Glomerular visceral epithelial cell (primary cell): ENCODE measurements around the gene ZC3H11A.
"Not testable (repeated sequence)": the region's sequence is repeated elsewhere in the genome, so short reads cannot be mapped to it uniquely, and the experiment has no call there.

Source experiments
- DNase-seq: peaks from one replicate; pipeline ENCODE4 v3.0.0-alpha.2; 2016; ENCODE audit errors: extremely low spot score

ZC3H11A gene

DNA sequence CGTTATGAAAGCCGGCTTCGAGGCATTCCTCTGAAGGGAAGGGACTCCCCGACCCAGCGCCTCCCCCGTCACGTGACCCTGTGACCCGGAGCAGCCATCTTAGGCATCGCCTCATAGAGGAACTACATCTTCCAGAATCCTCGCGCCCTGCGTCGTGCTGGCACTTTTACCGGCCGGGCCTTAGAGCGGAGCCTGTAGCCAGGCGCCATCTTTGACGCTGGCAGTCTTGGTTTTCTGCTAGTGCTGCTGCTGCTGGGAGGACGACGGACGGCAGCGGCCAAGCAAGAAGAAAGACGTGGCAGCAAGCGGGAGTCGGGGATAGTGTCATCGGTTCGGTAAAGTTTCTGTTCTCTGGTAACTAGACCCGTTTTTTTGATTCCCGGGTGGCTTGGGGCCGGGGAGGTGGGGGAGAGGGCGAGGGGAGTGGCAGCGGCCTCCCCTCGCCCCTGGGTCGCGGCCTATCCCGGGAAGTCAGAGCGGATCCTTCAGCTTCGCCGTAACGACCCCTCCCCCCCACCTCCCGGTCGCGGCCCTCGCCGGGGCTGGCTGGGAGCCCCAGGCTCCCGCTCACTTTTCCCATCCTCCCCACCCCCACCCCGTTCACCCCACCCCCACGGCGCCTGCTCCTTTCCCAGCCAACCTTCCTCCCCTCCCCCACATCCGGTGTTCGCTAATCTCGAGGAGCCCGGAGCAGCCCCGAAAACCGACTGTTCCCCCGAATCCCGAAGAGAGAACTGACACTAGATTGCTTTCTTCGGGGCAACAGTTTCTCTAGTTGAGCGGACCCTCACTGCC lies at the start of gene ZC3H11A, which contains the start of gene ZBED6:
Gene ZC3H11A (plus strand): TSS at position 183 of the 795 bp plus-strand sequence. CDS start 21,448 bp downstream, outside the sequence.
Gene ZBED6 (plus strand): TSS at position 183 of the 795 bp plus-strand sequence. CDS start 1,900 bp downstream, outside the sequence.
- peak; percentile 98 for DNase-seq

- DNase-seq, result no peak
These were observed 49.1 kb upstream of the ZC3H11A start for GRCh38 chr1:203746281-203746680.

DNA sequence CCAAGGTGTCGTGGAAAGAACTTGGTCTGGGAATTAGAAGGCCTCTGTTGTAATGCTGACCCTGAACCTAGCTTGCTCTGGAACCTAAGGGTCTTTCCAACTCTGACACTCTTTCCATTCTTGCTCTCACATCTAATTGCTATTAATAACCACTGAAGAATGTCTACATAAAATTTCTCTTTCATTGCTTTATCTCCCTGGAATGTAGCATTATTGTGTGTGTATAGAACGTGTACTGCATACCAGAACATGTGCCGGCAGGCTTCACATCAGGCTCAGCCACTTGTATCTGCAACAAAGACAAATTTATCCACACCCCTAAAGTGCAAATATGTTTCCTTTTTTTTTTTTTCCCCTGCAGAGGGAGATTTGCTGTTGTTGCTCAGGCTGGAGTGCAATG lies 44.4 kb upstream of the ZC3H11A start:
- peak; percentile 11 for DNase-seq

GRCh38 chr1:203751618-203752361 lies 43.6 kb upstream of the ZC3H11A start:
- not testable (repeated sequence) for DNase-seq

DNA sequence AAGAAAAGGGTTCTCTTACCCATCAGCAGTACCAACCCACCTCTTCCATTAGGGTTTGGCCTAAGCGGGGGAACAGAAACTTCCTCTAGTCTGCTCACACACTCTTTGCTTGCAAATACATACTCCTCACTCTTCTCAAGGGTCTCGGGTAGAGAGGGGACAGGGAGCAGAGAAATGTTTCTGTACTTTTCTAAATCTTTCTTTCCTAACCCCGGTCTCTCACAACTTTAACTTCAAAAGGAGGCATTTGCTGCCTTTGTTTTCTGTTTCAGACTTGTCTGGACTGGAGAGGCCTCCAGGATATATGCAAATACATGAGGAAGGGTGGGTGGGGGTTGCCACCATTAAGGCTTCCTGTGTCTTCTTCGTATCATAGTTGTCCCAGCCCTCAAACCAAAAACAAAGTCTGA lies 41.0 kb upstream of the ZC3H11A start:
- no peak for DNase-seq

DNA sequence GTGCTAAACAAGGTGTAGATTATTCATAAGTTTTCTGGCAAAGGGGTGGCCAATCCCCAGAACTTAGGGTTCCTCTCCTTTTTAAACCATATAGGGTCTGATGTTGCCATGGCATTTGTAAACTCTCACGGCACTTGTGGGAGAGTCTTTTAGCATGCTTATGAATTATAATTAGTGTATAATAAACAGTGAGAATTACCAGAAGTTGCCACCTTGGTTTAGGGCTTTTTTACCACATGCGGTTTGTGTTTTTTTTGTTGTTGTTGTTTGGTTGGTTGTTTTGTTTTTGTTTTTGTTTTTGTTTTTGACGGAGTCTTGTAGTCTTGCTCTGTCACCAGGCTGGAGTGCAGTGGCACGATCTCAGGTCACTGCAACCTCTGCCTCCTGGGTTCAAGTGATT lies 39.4 kb upstream of the ZC3H11A start:
- no peak for DNase-seq

- DNase-seq, result not testable (repeated sequence)
These were observed 36.7 kb upstream of the ZC3H11A start for GRCh38 chr1:203758749-203759148.

- no peak for DNase-seq
These were observed 34.9 kb upstream of the ZC3H11A start for GRCh38 chr1:203760506-203760905.

DNA sequence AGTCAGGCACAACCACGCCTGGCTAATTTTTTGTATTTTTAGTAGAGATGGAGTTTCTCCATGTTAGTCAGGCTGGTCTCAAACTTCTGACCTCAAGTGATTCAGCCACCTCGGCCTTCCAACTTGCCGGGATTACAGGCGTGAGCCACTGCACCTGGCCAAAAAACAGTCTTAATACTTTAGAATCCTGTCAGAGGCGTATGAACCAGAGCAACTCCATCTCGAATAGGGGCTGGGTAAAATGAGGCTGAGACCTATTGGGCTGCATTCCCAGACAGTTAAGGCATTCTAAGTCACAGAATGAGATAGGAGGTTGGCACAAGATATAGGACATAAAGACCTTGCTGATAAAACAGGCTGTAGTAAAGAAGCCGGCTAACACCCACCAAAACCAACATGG lies 33.5 kb upstream of the ZC3H11A start:
- not testable (repeated sequence) for DNase-seq

- no peak for DNase-seq
These were observed 31.9 kb upstream of the ZC3H11A start for GRCh38 chr1:203763505-203763904.

DNA sequence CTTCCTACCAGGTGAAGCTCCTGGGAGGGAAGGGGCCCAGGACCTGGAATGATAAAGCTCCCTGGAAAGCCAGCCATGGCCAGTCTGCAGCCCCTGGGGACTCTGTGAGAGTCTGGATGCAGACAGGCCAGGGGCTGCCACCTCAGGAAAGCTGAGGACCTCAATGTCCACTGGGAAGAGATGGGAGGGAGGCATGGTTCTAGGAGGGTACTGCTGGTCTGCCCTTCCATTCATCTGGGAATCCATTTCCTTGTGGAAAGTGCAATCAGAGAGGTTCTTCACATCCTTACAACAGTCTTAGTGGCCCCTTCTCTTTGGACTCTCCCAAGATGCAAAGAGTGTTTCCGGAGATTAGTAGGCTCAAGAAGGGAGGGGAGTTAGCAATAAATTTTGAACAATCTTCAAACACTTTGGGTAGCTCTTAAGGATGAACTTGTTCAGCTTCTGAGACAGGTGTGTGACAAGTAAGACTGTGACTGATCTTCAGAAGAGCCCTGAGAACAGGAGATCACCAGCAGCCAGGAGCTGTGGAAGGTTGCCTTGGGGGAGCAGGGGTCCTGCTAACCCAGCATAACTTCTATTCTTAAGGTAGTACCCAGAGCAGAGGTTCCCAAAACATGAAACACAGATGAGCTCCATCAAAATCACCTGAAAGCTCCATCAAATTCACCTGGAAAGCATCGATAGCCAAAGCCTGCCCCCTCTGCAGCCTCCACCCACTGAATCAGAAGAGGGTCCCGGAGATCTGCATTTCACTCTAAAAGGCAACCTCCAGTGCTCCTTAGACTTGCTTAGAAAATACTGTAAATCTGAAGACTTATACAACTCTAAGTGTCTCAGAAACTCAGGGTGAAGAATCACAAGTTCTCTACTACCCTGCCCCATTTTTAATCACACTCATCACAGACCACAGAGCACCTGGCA lies 31.1 kb upstream of the ZC3H11A start:
- no peak for DNase-seq

GRCh38 chr1:203765029-203765837 lies 30.2 kb upstream of the ZC3H11A start, which contains the start of gene LAX1:
Gene LAX1, plus strand, starts transcription at chr1:203765183. Its CDS starts 383 bp downstream, at chr1:203765566.
- DNase-seq, result no peak

GRCh38 chr1:203768256-203768655 lies 27.2 kb upstream of the ZC3H11A start:
- no peak for DNase-seq

- peak; percentile 82 for DNase-seq
These were observed 25.7 kb upstream of the ZC3H11A start for GRCh38 chr1:203769505-203770343.

GRCh38 chr1:203771901-203772301 lies 23.5 kb upstream of the ZC3H11A start:
- DNase-seq, result no peak

DNA sequence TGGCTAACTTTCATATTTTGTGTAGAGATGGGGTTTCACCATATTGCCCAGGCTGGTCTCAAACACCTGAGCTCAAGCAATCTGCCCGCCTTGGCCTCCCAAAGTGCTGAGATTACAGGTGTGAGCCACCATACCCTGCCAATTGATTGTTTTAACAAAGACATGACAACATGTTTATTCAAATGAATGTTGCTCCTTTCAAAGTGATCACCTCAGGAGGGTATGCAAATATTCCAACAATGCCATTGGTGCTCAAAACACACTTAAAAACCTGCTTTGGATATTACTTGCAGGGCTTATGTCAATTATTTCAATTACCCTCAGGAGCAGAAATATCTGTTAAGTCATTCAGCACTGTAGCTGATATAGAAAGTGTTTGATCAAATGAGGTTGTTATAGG lies 22.6 kb upstream of the ZC3H11A start:
- no peak for DNase-seq

DNA sequence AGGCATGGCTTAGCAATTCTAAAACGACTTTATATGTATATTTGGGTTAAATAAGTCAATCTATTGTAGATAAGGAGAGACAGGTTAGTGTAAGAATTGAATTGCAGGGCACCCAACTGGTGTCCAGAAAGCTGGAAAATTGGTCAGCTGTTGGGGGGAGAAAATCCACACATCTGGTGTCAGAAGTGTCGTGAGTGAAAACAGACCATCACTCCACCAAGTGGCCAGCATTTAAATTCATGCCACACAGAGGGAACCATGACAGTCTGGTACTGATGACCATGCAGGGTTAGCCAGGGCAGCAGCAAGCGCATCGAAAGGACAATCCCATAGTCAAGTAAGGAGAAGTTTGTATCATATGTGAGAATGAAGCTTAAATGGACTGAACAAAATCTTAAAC lies 18.8 kb upstream of the ZC3H11A start:
- no peak for DNase-seq

- no peak for DNase-seq
These were observed 17.8 kb upstream of the ZC3H11A start for GRCh38 chr1:203777596-203777995.

DNA sequence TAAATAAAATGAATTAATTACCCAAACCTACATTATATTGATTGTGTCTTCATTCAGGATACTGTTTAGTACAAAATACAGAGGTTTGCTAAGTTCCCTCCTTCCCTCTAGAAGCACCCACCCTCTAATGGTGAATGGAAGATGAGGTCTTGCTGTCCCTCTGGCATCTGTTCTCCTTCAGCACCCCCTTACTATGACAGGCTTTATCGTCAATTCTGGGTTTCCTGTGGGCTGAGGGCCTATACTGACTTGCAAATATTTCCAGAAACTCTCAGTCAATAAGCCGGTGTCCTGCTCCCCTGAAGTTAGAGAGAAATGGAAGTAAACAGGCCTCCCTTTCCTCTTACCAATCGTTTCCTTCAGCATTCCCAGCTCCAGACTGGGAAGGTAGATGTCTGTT lies 17.3 kb upstream of the ZC3H11A start:
- no peak for DNase-seq

DNA sequence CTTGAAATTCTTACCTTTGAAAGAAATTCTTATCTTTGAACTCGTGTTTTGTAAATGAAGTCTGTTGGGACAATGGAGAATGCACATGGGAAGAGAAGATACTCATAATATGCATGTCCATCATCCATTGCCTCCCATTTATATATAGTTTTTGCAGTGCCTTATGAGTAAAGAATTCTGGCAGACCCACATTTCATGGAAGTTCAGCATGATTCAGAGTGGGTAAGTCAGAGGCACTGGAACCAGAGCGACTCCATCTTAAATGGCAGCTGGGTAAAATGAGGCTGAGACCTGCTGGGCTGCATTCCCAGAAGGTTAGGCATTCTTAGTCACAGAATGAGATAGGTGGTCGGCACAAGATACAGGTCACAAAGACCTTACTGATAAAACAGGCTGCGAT lies 16.6 kb upstream of the ZC3H11A start:
- no peak for DNase-seq
